Bronchial epithelial cell (primary cell): Measurements from ENCODE around the gene GZMH. TPM values are rescaled to one million over a fixed set of nuclear protein-coding genes. Genes with fewer than 3 reads are reported as not detected.

ENCODE experiments used
- DNase-seq: peaks from one replicate; pipeline ENCODE4 v3.0.0-alpha.2; 2010; ENCODE audit warnings: low read depth
- FAIRE-seq: peaks from 2 replicates; lab custom pipeline; 2011; peaks lifted over from hg19 to GRCh38; lab: Jason Lieb, UNC
- H3K27me3 ChIP-seq: 2 replicates; pipeline ENCODE4 v1.5.1; 2011; ENCODE audit warnings: low read length; ENCODE audit not compliant: control insufficient read depth, insufficient read depth
- H3K36me3 ChIP-seq: 2 replicates; pipeline ENCODE4 v1.5.1; 2011; ENCODE audit warnings: low read length; ENCODE audit not compliant: control insufficient read depth, insufficient read depth
- H3K4me3 ChIP-seq: 2 replicates; pipeline ENCODE4 v1.5.1; 2011; ENCODE audit warnings: mild to moderate bottlenecking, low read depth, low read length, control low read depth
- total RNA-seq: library from RNA; depleted of rRNA; stranded (reverse); fragments of >200 nt; gene quantifications from 2 replicates; pipeline ENCODE4 v1.2.1, GENCODE V29; 2014
- TF ChIP-seq, protein P1 (sequence below): IDR thresholded peaks from 2 replicates; pipeline ENCODE4 v1.5.1; 2011; ENCODE audit warnings: mild to moderate bottlenecking, moderate library complexity, low read length, control low read depth, inconsistent platforms; ENCODE audit not compliant: insufficient read depth, severe bottlenecking

GZMH gene
- total RNA-seq, 1 donor from 2014 or later, result not detected

DNA sequence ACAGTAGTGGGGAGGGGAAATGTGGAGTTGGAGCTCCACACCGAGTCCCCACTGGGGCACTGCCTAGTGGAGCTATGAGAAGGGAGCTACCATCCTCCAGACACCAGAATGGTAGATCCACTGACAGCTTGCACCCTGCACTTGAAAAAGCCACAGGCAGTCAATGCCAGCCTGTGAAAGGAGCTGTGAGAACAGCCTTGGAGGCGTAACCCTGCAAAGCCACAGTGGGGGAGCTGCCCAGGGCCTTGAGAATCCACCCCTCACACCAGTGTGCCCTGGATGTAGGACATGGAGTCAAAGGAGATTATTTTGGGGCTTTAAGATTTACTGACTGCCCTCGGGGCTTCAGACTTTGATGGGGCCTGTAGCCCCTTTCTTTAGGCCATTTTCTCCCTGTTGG is 46.0 kb downstream of the GZMH start:
- no peak for FAIRE-seq
- TF ChIP-seq, protein P1, sequence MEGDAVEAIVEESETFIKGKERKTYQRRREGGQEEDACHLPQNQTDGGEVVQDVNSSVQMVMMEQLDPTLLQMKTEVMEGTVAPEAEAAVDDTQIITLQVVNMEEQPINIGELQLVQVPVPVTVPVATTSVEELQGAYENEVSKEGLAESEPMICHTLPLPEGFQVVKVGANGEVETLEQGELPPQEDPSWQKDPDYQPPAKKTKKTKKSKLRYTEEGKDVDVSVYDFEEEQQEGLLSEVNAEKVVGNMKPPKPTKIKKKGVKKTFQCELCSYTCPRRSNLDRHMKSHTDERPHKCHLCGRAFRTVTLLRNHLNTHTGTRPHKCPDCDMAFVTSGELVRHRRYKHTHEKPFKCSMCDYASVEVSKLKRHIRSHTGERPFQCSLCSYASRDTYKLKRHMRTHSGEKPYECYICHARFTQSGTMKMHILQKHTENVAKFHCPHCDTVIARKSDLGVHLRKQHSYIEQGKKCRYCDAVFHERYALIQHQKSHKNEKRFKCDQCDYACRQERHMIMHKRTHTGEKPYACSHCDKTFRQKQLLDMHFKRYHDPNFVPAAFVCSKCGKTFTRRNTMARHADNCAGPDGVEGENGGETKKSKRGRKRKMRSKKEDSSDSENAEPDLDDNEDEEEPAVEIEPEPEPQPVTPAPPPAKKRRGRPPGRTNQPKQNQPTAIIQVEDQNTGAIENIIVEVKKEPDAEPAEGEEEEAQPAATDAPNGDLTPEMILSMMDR, result no peak
- Histone ChIP-seq H3K36me3 (no peaks in the 10 kb centered on the region), H3K27me3 (no peaks in the 10 kb centered on the region), H3K4me3 (no peak overlapping the region)
- DNase-seq, result no peak

DNA sequence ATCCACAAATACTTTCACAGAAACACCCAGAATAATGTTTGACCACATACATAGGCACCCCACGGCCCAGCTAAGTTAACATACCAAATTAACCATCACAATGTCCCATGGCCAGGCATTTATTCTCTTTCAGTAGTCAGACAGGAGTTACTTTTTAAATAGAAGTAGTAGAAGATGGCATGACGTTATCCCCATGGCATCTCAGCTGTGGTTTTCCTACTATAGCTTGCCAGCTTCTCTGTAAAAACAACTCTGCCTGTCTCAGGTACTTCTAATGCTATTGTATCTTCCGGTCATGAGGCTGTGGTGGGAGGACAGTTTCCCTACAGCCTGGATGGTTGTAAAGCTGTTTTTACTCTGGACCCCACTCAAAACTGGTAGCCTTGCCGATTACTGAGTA is 52.7 kb downstream of the GZMH start:
- TF ChIP-seq, protein P1, result no peak

More for the DNA sequence above, 52.7 kb downstream of the GZMH start:
- no peaks in the 10 kb centered on the region for H3K36me3 ChIP-seq
- no peak overlapping the region for H3K4me3 ChIP-seq
- DNase-seq (peak; percentile 86), FAIRE-seq (no peak)
- no peaks in the 10 kb centered on the region for H3K27me3 ChIP-seq

Other genes with a start within 250 kb of the GZMH start
- 4.7 and 7.3 TPM in 2 replicates for gene NFATC4, start 241.5 kb downstream of the GZMH start, total RNA-seq
- gene NYNRIN, start 210.7 kb downstream of the GZMH start, total RNA-seq, result 2.0 and 2.6 TPM in 2 replicates
- 0.38 and 0.53 TPM in 2 replicates for gene CBLN3, start 180.0 kb downstream of the GZMH start, total RNA-seq
- 128 and 167 TPM in 2 replicates for gene KHNYN, start 179.7 kb downstream of the GZMH start, total RNA-seq
- 6.5 and 8.2 TPM in 2 replicates for gene SDR39U1, start 166.9 kb downstream of the GZMH start, total RNA-seq
- not detected in 2 replicates for gene CMA1, start 101.4 kb downstream of the GZMH start, total RNA-seq
- not detected in 2 replicates for gene CTSG, start 33.4 kb downstream of the GZMH start, total RNA-seq
- gene GZMB, start 24.5 kb upstream of the GZMH start, total RNA-seq, result not detected in 2 replicates